Esophagus muscularis mucosa (tissue), 4 donors: ENCODE results near the gene NACA2. TPM values are rescaled to one million over a fixed set of nuclear protein-coding genes. Genes with fewer than 3 reads are reported as not detected.
"Not testable (repeated sequence)": the region's sequence is repeated elsewhere in the genome, so short reads cannot be mapped to it uniquely, and the experiment has no call there.

Experiments
- DNase-seq: peaks from one replicate; pipeline ENCODE4 v3.0.0-alpha.2; 2017; ENCODE audit errors: extremely low spot score
- H3K27ac ChIP-seq, 4 donors: fragments of 200-600 bp; sonication (generic); replicated peaks in 1 of 4; 1 replicate in 3 of 4; 2 replicates in 1 of 4; pipeline ENCODE4 v1.5.1; 2016 to 2019; ENCODE audit warnings: mild to moderate bottlenecking in 1 of 4
- H3K27me3 ChIP-seq, 4 donors: fragments of 200-600 bp; sonication (generic); one replicate each; pipeline versions ENCODE4 v1.5.1 to v1.6.0; 2016 to 2019
- H3K36me3 ChIP-seq, 4 donors: fragments of 200-600 bp; sonication (generic); one replicate each; pipeline ENCODE4 v1.5.1; 2016 to 2019
- H3K4me1 ChIP-seq, 4 donors: fragments of 200-600 bp; sonication (generic); one replicate each; pipeline ENCODE4 v1.5.1; 2016 to 2019
- H3K4me3 ChIP-seq, 4 donors: fragments of 200-600 bp; sonication (generic); 1 replicate in 2 of 4; 2 replicates in 2 of 4; pipeline ENCODE4 v1.5.1; 2016 to 2019; ENCODE audit warnings: mild to moderate bottlenecking in 4 of 4, moderate library complexity in 1 of 4
- H3K9me3 ChIP-seq, 4 donors: fragments of 200-600 bp; sonication (generic); 1 replicate in 3 of 4; 2 replicates in 1 of 4; pipeline ENCODE4 v1.5.1; 2016 to 2019
- CTCF ChIP-seq, 3 experiments: fragments of 200-600 bp in 2 of 3; fragments of 450-650 bp in 1 of 3; sonication (generic) in 2 of 3; IDR thresholded peaks; one replicate each; pipeline ENCODE4 v1.5.1; 2017 to 2019; ENCODE audit warnings: antibody characterized with exemption in 3 of 3, mild to moderate bottlenecking in 2 of 3, moderate library complexity in 1 of 3
- EP300 ChIP-seq: sonication (generic); formaldehyde crosslinking; IDR thresholded peaks from one replicate; pipeline ENCODE4 v1.6.1; 2017; ENCODE audit warnings: antibody characterized with exemption
- POLR2A ChIP-seq: fragments of 450-650 bp; IDR thresholded peaks from one replicate; pipeline ENCODE4 v1.6.1; 2017; ENCODE audit warnings: antibody characterized with exemption, moderate library complexity, mild to moderate bottlenecking, low read depth
- POLR2AphosphoS5 ChIP-seq, 2 donors: sonication (generic); formaldehyde crosslinking; IDR thresholded peaks; one replicate each; pipeline ENCODE4 v1.6.1; 2017; ENCODE audit warnings: antibody characterized with exemption in 2 of 2
- WGBS: methylation state at CpG from one replicate; pipeline ENCODE4 v1.1.5; 2018; 5-methylcytosine and 5-hydroxymethylcytosine counted together
- intact Hi-C: fragments of 100-400 bp; cut with DNase I; formaldehyde crosslinking; loops from one replicate; pipeline ENCODE4 v1.15.1; 2023
- total RNA-seq, 4 donors: library from RNA; depleted of rRNA; stranded (reverse); fragments of >200 nt; gene quantifications; one replicate each; pipeline versions ENCODE4 v1.1.0 to v1.2.1, GENCODE V29; 2016

NACA2 gene
- total RNA-seq, 4 donors from 2014 or later = not detected

DNA sequence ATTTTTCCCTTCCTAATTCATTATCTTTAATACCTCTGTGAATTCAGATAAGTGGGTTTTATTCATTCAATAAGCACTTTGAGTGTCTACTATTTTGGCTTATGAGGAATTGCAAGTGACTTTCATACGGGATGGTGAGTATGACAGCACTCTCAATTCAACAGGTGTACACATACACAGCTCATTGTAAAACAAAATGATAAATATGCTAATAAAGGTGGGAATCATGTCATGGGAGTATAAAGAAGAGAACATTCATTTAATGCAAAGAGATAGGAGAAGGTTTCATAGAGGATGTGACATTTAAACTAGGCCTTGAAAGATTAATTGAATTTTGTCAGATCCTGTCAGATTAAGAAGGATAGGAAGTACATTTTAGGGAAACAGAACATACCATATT lies 19.4 kb downstream of the NACA2 start:
- no peaks in the 10 kb centered on the region for H3K36me3 ChIP-seq
- WGBS = 98% methylated on average over 1 of the region's 1 CpG

GRCh38 chr17:61570118-61570517 lies 20.9 kb downstream of the NACA2 start:
- intact Hi-C loops = no loop called here
- Histone ChIP-seq H3K36me3 (no peaks in the 10 kb centered on the region), H3K27ac (no peak overlapping the region), H3K4me1 (peaks cover 0 to 4% (median 0%) of the 10 kb centered on the region in 4 donors), H3K27me3 (no peaks in the 10 kb centered on the region), H3K4me3 (no peak overlapping the region), H3K9me3 (peaks cover 0 to 8% (median 4%) of the 10 kb centered on the region in 4 donors)
- WGBS = 86% methylated on average over 1 of the region's 1 CpG
- no peak for DNase-seq
- no peak for TF ChIP-seq POLR2AphosphoS5 (IDR thresholded peaks at IDR 0.05)
- TF ChIP-seq EP300 = no peak
- TF ChIP-seq POLR2A = no peak
- no peak for TF ChIP-seq CTCF (IDR thresholded peaks at IDR 0.05)

More for the DNA sequence above, 19.4 kb downstream of the NACA2 start:
- H3K27me3 ChIP-seq = no peaks in the 10 kb centered on the region
- H3K9me3 ChIP-seq = peaks cover 0 to 8% (median 4%) of the 10 kb centered on the region in 4 donors
- H3K27ac ChIP-seq = no peak overlapping the region
- no peak for DNase-seq
- H3K4me3 ChIP-seq = no peak overlapping the region
- H3K4me1 ChIP-seq = peaks cover 0 to 4% (median 0%) of the 10 kb centered on the region in 4 donors
- intact Hi-C loops = no loop called here
- TF ChIP-seq POLR2A = no peak
- TF ChIP-seq CTCF (IDR thresholded peaks at IDR 0.05) = no peak
- TF ChIP-seq EP300 = no peak
- TF ChIP-seq POLR2AphosphoS5 (IDR thresholded peaks at IDR 0.05) = no peak

GRCh38 chr17:61569525-61569924 lies 21.5 kb downstream of the NACA2 start:
- H3K36me3 ChIP-seq, DNase-seq, H3K27me3 ChIP-seq, H3K27ac ChIP-seq, H3K4me3 ChIP-seq, intact Hi-C loops, H3K9me3 ChIP-seq, H3K4me1 ChIP-seq: not testable (repeated sequence)
- 96% methylated on average over 5 of the region's 5 CpGs for WGBS

DNA sequence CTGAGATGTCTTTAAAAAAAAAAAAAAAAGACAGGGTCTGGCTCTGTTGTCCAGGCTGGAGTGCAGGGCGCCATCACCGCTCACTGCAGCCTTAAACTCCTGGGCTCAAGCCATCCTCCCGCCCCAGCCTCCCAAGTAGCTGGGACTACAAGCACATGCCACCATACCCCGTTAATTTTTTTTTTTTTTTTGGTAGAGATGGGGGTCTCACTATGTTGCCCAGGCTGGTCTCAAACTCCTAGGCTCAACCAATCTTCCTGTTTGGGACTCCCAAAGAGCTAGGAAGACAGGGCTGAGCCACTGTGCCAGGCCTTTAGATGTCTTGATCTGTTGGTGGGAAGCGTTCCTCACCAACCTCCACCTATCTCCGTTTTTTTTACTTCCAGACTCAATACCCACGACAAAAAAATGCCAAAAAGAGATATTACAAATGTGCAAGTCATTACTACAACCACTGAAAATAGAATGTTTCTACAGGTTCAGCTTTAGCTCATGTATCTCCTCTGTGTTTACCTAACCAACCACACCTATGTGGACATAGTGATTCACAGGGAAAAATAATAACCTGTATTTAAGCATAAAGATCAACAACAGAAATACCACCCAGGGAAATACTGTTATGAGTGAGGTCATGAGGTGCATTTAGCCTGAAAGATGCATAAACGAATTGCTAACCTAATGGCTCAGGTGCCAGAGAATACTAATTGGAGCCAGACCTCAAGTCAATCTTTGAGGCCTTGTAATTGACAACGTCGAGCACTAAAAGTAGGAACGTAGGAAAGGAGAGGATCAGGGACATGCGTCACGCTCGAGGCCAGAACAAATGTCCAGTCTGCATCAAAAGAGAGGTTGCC lies 22.6 kb downstream of the NACA2 start:
- TF ChIP-seq CTCF (IDR thresholded peaks at IDR 0.05) = no peak
- no peak for TF ChIP-seq POLR2AphosphoS5 (IDR thresholded peaks at IDR 0.05)
- TF ChIP-seq POLR2A = no peak
- no peak for TF ChIP-seq EP300
- 89% methylated on average over 14 of the region's 14 CpGs for WGBS
- DNase-seq = no peak
- Histone ChIP-seq H3K27ac (no peak overlapping the region), H3K4me3 (no peak overlapping the region), H3K27me3 (peaks cover 0 to under 1% (median 0%) of the 10 kb centered on the region in 4 donors), H3K36me3 (no peaks in the 10 kb centered on the region), H3K4me1 (no peaks in the 10 kb centered on the region), H3K9me3 (peaks cover 0 to 8% (median 4%) of the 10 kb centered on the region in 4 donors)
- intact Hi-C loops = no loop called here

GRCh38 chr17:61567045-61567802 lies 23.8 kb downstream of the NACA2 start:
- Histone ChIP-seq H3K36me3 (no peaks in the 10 kb centered on the region), H3K9me3 (peaks cover 0 to 8% (median 4%) of the 10 kb centered on the region in 4 donors), H3K27me3 (peaks cover 0 to 10% (median 0%) of the 10 kb centered on the region in 4 donors), H3K4me3 (no peak overlapping the region), H3K27ac (no peak overlapping the region), H3K4me1 (no peaks in the 10 kb centered on the region)
- no peak for TF ChIP-seq POLR2AphosphoS5 (IDR thresholded peaks at IDR 0.05)
- no peak for TF ChIP-seq EP300
- no peak for TF ChIP-seq POLR2A
- TF ChIP-seq CTCF (IDR thresholded peaks at IDR 0.05) = no peak
- DNase-seq = no peak
- 71% methylated on average over 4 of the region's 4 CpGs for WGBS
- intact Hi-C loops = no loop called here

DNA sequence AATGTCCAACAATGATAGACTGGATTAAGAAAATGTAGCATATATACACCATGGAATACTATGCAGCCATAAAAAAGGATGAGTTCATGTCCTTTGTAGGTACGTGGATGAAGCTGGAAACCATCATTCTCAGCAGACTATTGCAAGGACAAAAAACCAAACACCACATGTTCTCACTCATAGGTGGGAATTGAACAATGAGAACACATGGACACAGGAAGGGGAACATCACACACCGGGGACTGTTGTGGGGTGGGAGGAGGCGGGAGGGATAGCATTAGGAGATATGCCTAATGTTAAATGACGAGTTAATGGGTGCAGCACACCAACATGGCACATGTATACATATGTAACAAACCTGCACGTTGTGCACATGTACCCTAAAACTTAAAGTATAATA lies 24.6 kb downstream of the NACA2 start:
- H3K9me3 ChIP-seq, H3K27ac ChIP-seq, H3K4me3 ChIP-seq, DNase-seq, H3K36me3 ChIP-seq, H3K4me1 ChIP-seq, intact Hi-C loops: not testable (repeated sequence)
- WGBS = 80% methylated on average over 5 of the region's 5 CpGs
- H3K27me3 ChIP-seq = peaks cover 0 to 11% (median 0%) of the 10 kb centered on the region in 4 donors

DNA sequence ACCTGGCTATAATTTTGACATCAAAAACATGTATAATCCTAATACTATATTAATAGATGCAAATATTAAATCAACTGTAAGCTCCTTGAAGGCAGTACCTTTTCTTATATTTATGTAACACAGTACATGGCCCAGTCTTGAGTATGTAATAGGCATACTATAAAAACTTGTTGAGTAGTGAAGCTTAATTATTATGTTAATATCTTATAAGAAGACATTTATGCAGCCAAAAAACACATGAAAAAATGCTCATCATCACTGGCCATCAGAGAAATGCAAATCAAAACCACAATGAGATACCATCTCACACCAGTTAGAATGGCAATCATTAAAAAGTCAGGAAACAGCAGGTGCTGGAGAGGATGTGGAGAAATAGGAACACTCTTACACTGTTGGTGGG lies 25.2 kb downstream of the NACA2 start:
- H3K4me3 ChIP-seq, H3K27ac ChIP-seq, intact Hi-C loops, DNase-seq, H3K9me3 ChIP-seq, H3K36me3 ChIP-seq, H3K4me1 ChIP-seq: not testable (repeated sequence)
- H3K27me3 ChIP-seq = peaks cover 0 to 11% (median 0%) of the 10 kb centered on the region in 4 donors
